Stimulated activated CD4-positive, alpha-beta T cell treated with anti-CD3 and anti-CD28 coated beads, Interleukin-15, amount 100 ng/mL, for 1 hour (primary cell): ENCODE results near the gene ATAD1.
A peak's percentile ranks its signal among the peaks of the same experiment; 100 is the strongest.
"Not testable (repeated sequence)": the region's sequence is repeated elsewhere in the genome, so short reads cannot be mapped to it uniquely, and the experiment has no call there.

Source experiments
- DNase-seq, 2 donors: peaks; one replicate each; pipeline ENCODE4 v3.0.0-alpha.2; 2020; ENCODE audit warnings: low read depth in 1 of 2, low spot score in 1 of 2

Gene ATAD1

GRCh38 chr10:87846711-87847110, 28.7 kb upstream of the ATAD1 start:
- DNase-seq = not testable (repeated sequence)

- no peak for DNase-seq
These were observed 28.0 kb upstream of the ATAD1 start for GRCh38 chr10:87846023-87846422.

GRCh38 chr10:87845624-87845998, 27.6 kb upstream of the ATAD1 start:
- DNase-seq = no peak

GRCh38 chr10:87844837-87845623, 27.0 kb upstream of the ATAD1 start:
- DNase-seq = no peak

GRCh38 chr10:87843714-87844113, 25.7 kb upstream of the ATAD1 start:
- no peak for DNase-seq

- DNase-seq = no peak
These were observed 24.9 kb upstream of the ATAD1 start for GRCh38 chr10:87842776-87843497.

GRCh38 chr10:87842220-87842641, 24.2 kb upstream of the ATAD1 start:
- no peak for DNase-seq

GRCh38 chr10:87841186-87841585, 23.2 kb upstream of the ATAD1 start:
- DNase-seq = no peak

- no peak for DNase-seq
These were observed 20.6 kb upstream of the ATAD1 start for GRCh38 chr10:87838650-87839049.

GRCh38 chr10:87837445-87837844, 19.4 kb upstream of the ATAD1 start:
- no peak for DNase-seq

- no peak for DNase-seq
These were observed 18.1 kb upstream of the ATAD1 start for GRCh38 chr10:87836098-87836497.

GRCh38 chr10:87829986-87830729, 12.1 kb upstream of the ATAD1 start:
- DNase-seq = no peak

- not testable (repeated sequence) for DNase-seq
These were observed 11.0 kb upstream of the ATAD1 start for GRCh38 chr10:87829051-87829450.

GRCh38 chr10:87827681-87828080, 9.7 kb upstream of the ATAD1 start:
- DNase-seq = no peak

GRCh38 chr10:87826653-87827052, 8.6 kb upstream of the ATAD1 start:
- DNase-seq = no peak

GRCh38 chr10:87819289-87819585, 1.2 kb upstream of the ATAD1 start:
- no peak for DNase-seq

GRCh38 chr10:87818505-87819288, 671 bp upstream of the ATAD1 start:
- DNase-seq = peak; percentile 41 to 43

- no peak for DNase-seq
These were observed 973 bp downstream of the ATAD1 start for GRCh38 chr10:87816898-87817608.

- no peak for DNase-seq
These were observed 1.7 kb downstream of the ATAD1 start for GRCh38 chr10:87816163-87816897.
